Measurements from ENCODE around the gene CEACAM6.

The CEACAM6 gene

GRCh38 chr19:41813911-41814310 is 58.6 kb downstream of the CEACAM6 start:
- H3K9me3 Mint-ChIP-seq, result no peaks in the 10 kb centered on the region
- ATAC-seq (replicated peaks), result no peak
- no peak for DNase-seq
- no peaks in the 10 kb centered on the region for H3K36me3 Mint-ChIP-seq (ENCODE audit: insufficient read depth)
- H3K27ac Mint-ChIP-seq, result no peak overlapping the region
- H3K27me3 Mint-ChIP-seq, result peaks cover 23 to 48% of the 10 kb centered on the region in 2 donors
- H3K4me3 Mint-ChIP-seq, result no peak overlapping the region
- peaks cover 0 to under 1% of the 10 kb centered on the region in 2 donors for H3K4me1 Mint-ChIP-seq (ENCODE audit: low read depth in 2 of 2)

- H3K27ac Mint-ChIP-seq, result no peak overlapping the region
- no peaks in the 10 kb centered on the region for H3K9me3 Mint-ChIP-seq
- DNase-seq, result no peak
- H3K4me3 Mint-ChIP-seq, result no peak overlapping the region
- H3K4me1 Mint-ChIP-seq (ENCODE audit: low read depth in 2 of 2), result no peaks in the 10 kb centered on the region
- peaks cover 12 to 38% of the 10 kb centered on the region in 2 donors for H3K27me3 Mint-ChIP-seq
- H3K36me3 Mint-ChIP-seq (ENCODE audit: insufficient read depth), result no peaks in the 10 kb centered on the region
- ATAC-seq (replicated peaks), result no peak
Measured at GRCh38 chr19:41815301-41815700, 60.0 kb downstream of the CEACAM6 start.

- Mint-ChIP-seq H3K4me3 (no peak overlapping the region), H3K36me3 (ENCODE audit: insufficient read depth) (no peaks in the 10 kb centered on the region), H3K4me1 (ENCODE audit: low read depth in 2 of 2) (peaks cover 0 to 4% of the 10 kb centered on the region in 2 donors), H3K27ac (no peak overlapping the region), H3K9me3 (no peaks in the 10 kb centered on the region), H3K27me3 (peaks cover 16 to 39% of the 10 kb centered on the region in 2 donors)
- no peak for ATAC-seq (replicated peaks)
- DNase-seq, result no peak
Measured at GRCh38 chr19:41816761-41817160, 61.4 kb downstream of the CEACAM6 start.

GRCh38 chr19:41821003-41821735 is 65.8 kb downstream of the CEACAM6 start:
- ATAC-seq (replicated peaks) (peak; percentile 77), DNase-seq (peak; percentile 31 to 37 (median 32))
- Mint-ChIP-seq H3K27ac (peak overlapping the region in 1 of 2 donors; percentile 45), H3K4me1 (ENCODE audit: low read depth in 2 of 2) (peaks cover 0 to 4% of the 10 kb centered on the region in 2 donors), H3K4me3 (no peak overlapping the region), H3K9me3 (no peaks in the 10 kb centered on the region), H3K27me3 (peaks cover 34 to 44% of the 10 kb centered on the region in 2 donors), H3K36me3 (ENCODE audit: insufficient read depth) (no peaks in the 10 kb centered on the region)

Measured in effector memory CD8-positive, alpha-beta T cell (primary cell).